CD4-positive, alpha-beta T cell treated with Interleukin-6 at 100 ng/mL for 8 hours (primary cell): Measurements from ENCODE around the gene TPRX1.
"Not testable (repeated sequence)": the region's sequence is repeated elsewhere in the genome, so short reads cannot be mapped to it uniquely, and the experiment has no call there.

Experiments used
- DNase-seq: peaks from one replicate; pipeline ENCODE4 v3.0.0-alpha.2; 2020; ENCODE audit warnings: mixed read lengths, low spot score

TPRX1 gene

GRCh38 chr19:47802521-47803043 is 1.8 kb downstream of the TPRX1 start:
- DNase-seq: no peak

- DNase-seq: no peak
Observed at GRCh38 chr19:47801270-47801669, 3.1 kb downstream of the TPRX1 start.

DNA sequence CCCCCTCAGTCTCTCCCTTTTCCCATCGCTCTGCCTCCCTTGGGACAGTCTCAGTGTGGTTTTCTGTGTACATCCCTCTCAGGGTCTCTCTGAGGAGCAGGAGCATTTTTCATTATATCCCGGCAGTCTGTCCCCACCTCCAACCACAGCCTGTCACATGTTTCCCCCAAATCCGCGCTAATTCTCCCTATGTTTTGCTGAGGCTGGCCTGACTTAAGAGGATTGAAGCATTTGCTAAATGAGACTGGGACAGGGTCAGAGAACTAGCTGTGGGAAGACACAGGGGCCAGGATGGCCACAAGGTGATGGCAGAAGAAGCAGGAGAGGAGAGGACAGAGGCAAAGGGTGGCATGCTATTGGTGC is 5.5 kb downstream of the TPRX1 start:
- DNase-seq: no peak

- no peak for DNase-seq
Observed at GRCh38 chr19:47797996-47798903, 6.1 kb downstream of the TPRX1 start.

DNA sequence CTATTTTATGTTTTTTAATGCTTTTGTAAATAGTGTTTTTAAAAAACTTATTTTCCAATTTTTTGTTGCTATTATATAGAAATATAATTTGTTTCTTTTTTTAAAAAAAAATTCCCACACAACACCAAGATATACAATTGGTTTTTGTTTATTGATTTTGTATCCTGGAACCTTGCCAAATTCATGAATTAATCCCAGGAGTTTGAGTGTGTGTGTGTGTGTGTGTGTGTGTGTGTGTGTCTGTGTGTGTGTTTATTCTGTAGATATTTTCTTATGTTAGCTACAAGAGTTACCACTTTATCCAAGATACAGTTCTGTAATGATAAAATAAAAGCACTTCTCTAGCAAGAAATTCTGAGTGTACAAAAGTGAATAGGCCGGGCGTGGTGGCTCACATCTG is 7.6 kb downstream of the TPRX1 start:
- no peak for DNase-seq

DNA sequence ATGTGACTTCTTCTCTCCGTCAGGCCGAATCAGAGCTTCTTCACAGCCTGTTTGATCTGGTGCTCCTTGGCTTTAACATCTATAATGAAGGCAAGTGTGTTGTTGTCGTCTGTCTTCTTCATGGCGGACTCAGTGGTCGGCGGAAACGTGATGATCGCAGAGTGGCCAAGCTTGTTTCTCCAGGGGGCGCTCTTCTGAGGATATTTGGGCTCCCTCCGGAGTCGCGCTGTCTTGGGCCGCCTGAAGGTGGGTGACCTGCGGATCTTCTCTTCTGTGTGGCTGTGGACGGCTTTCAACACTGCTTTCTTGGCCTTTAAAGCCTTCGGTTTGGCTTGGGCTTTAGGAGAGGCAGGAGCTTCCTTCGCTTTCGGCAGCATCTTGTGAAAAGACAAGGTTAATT is 9.8 kb downstream of the TPRX1 start:
- no peak for DNase-seq

DNA sequence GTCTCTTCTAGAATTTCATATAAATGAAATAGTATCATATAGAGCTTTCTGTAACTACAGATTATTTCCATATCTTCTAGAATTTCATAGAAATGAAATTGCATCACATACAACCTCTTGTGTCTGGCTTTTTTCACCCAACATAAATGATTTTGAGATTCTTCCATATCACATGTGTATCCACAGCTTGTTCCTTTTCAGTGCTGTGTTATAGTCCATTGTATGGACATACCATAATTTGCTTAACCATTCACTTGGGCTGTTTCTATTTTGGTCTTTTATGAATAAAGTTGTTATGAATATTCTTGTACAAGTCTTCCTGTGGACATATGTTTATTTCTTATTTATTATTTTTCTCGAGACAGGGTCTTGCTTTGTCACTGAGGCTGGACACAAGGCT is 11.7 kb downstream of the TPRX1 start:
- DNase-seq: no peak

DNA sequence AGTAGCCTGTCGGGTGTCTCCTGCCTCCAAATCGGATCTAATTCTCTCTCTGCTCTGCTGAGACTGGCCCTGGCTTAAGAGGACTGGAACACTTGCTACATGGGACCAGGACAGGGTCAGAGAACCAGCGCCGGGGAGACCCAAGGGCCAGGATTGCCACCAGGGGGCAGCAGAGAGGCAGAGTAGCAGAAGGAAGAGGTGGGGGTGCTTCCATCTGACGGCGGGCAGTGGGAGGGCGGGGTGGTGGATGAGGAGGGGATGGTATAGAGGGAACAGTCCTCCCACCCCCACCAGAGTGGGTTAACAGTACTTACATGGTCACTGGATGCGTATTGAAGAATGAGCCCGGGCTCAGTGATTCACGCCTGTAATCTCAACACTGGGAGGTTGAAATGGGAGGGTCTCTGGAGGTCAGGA is 13.9 kb downstream of the TPRX1 start:
- peak; percentile 72 for DNase-seq

DNA sequence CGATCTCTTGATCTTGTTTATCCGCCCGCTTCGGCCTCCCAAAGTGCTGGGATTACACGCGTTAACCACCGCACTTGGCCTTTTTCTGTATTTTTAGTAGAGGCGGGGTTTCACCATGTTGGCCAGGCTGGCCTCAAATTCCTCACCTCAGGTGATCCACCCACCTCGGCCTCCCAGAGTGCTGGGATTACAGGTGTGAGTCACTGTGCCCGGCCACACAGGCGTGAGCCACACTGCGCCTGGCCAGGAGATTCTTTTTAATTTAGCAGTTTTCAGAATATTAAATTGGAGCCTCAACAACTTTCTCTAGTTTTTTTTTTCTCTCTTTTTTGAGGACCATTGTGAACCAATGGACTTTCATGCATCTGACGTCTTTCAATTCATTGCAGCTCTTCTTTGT is 14.5 kb downstream of the TPRX1 start:
- not testable (repeated sequence) for DNase-seq

DNA sequence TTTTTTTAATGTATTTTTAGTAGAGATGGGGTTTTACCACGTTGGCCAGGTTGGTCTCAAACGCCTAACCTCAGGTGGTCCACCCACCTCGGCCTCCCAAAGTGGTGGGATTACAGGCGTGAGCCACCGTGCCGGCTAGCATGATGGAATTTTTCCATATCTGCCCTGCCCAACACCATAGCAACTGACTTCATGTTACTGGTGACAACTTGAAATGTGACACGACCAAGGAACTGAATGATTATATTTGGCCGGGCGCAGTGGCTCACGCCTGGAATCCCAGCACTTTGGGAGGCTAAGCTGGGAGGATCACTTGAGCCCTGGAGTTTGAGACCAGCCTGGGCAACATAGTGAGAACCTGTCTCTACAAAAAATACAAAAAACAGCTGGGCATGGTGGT is 17.0 kb downstream of the TPRX1 start:
- DNase-seq: not testable (repeated sequence)

GRCh38 chr19:47786566-47786965 is 17.8 kb downstream of the TPRX1 start:
- DNase-seq: no peak

DNA sequence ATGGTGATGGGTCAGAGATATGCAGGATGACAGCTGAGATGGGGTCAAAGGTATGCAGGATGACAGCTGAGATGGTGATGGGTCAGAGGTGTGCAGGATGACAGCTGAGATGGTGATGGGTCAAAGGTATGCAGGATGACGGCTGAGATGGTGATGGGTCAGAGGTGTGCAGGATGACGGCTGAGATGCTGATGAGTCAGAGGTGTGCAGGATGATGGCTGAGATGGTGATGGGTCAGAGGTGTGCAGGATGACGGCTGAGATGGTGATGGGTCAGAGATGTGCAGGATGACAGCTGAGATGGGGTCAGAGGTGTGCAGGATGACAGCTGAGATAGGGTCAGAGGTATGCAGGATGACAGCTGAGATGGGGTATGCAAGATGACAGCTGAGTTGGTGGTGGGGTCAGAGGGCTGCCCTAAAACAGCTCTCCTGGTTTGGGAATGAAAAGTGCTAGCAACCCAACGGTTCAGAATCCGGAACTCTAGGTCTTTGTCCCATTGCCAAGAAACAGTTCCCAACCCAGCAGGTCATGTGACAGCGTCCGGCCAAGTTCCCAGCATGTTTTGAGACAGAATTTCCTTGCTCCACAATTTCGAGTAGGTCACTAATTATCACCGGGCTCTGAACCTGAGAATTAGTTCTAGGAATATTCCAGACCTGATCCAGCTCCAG is 22.6 kb downstream of the TPRX1 start:
- no peak for DNase-seq

DNA sequence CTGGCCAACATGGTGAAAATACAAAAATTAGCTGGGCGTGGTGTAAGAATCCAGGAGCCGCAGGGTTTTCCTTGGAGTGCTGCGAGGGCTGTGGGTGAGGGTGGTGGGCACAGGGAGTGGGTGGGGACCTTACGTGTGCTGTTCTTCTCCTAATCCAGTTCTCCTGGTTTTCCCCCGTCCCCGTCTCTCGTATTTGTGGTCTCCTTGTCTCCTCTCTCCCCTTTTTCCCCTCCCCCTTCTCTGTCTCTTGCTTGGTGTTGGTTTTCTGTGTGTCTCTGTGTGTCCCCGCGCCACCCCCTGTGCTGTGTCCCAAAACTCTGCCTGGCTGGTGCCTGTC is 24.2 kb downstream of the TPRX1 start:
- no peak for DNase-seq

DNA sequence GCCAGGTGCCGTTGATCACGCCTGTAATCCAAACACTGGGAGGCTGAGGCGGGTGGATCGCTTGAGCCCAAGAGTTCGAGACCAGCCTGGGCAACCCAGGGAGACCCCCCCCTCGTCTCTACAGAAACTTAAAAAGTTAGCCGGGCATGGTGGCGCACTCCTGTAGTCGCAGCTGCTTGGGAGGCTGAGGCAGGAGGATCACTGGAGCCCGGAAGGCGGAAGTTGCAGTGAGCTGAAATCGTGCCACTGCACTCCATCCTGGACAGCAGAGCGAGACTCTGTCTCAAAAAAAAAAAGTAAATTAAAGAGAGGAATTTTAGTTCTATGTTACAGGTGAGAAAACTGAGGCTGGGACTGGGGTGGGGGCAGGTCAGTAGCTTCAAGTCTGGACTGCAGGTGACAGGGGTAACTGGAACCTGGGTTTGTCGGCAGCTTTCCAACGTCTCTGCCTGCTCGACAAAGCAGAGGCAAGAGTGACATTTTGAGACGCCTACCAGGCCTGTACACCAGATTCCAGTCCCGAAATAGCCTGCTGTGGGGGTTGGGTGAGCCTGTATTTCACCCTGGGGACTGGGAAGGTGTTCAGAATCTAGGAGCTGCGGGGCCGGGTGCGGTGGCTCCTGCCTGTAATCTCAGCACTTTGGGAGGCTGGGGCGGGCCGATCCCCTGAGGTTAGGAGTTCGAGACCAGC is 24.7 kb downstream of the TPRX1 start:
- no peak for DNase-seq

DNA sequence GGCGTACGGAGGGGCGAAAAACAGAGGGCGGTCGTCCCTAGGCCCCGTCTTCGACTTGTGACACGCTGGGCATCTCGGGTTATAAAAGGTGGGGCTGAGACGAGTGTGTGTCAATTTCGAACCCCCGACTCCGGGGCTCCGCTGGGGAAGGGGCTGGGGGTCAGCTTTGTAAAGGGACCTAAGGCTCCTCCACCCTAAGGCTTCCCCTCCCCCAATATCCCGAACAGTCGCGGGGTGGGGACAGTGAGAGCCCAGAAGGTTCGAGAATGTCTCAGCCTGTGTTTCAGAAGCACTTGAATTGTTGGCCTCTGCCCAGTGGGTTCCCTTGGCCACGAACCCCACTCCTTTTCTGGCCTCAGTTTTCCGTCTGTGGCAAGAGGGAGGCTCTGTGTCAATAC is 25.4 kb downstream of the TPRX1 start:
- no peak for DNase-seq

- peak; percentile 73 for DNase-seq
Observed at GRCh38 chr19:47778049-47778953, 26.1 kb downstream of the TPRX1 start, which contains the start of gene SELENOW. SELENOW (plus strand) TSS chr19:47778703; CDS start chr19:47778786, 83 bp downstream.

GRCh38 chr19:47777245-47778048 is 26.9 kb downstream of the TPRX1 start:
- DNase-seq: not testable (repeated sequence)

DNA sequence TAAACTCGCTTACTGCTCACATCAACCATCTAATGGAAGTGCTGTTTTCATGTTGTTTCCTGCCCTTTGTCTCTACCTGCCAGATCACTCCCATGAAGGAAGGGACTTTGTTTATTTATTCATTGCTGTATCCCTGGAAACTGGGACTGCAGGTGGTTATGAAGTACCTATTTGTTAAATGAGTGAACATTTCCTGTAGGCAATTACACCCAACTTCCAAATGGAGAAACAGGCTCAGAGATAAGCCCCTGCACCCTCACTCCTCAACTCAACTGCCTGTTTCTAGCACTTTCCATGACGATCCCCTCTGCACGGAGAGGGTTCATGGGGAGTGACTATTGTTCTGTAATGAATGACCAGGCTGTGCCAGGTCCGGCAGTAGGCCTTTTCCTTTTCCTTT is 27.8 kb downstream of the TPRX1 start:
- DNase-seq: no peak

DNA sequence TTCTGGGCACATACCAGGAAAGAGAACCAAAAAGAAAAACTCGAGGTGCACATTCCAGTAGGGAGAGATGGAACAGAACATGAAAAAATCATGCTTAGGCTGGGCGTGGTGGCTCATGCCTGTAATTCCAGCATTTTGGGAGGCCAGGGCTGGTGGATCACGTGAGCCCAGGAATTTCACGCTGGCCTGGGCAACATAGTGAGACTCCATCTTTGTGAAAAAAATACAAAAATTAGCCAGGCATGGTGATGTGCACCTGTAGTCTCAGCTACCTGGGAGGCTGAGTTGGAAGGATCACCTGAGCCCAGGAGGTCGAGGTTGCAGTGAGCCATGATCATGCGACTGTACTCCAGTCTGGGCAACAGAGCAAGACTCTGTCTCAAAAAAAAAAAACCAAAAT is 33.1 kb downstream of the TPRX1 start:
- DNase-seq: not testable (repeated sequence)

- no peak for DNase-seq
Observed at GRCh38 chr19:47769534-47769933, 34.8 kb downstream of the TPRX1 start.

DNA sequence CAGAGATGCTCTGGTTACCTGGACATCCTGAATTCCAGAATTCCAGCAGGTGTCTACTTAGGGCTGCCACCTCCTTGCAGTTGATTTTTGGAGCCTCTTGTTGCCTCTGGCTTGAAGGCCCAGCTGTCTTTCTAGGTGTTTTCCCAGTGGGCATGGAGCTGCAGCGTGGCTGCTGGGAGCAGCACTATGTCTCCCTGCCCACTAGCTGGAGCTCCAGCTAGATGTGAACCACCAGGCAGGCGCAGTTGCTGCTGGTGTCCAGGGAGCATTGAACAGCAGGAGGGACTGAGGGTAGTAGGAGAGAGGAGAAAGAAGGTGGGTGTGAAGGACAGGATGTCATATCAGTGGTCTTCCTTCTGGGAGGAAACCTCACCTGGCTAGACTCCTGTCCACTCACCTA is 35.7 kb downstream of the TPRX1 start:
- no peak for DNase-seq
